H9 (cell line): ENCODE measurements around the gene KAZN. TPM values are rescaled to one million over a fixed set of nuclear protein-coding genes. Genes with fewer than 3 reads are reported as not detected.
A peak's percentile ranks its signal among the peaks of the same experiment; 100 is the strongest.

ENCODE experiments used
- DNase-seq: peaks from one replicate; pipeline ENCODE4 v3.0.0-alpha.2; 2017
- H2AFZ ChIP-seq: one replicate; pipeline ENCODE4 v1.6.1; 2013; ENCODE audit warnings: mild to moderate bottlenecking, low read length, control low read depth, moderate library complexity
- H2AK5ac ChIP-seq: 2 replicates; pipeline ENCODE4 v1.6.1; 2013; ENCODE audit warnings: low read length, control low read depth, mixed read lengths; ENCODE audit not compliant: insufficient read length
- H2BK120ac ChIP-seq: one replicate; pipeline ENCODE4 v1.6.1; 2013; ENCODE audit warnings: low read depth, mild to moderate bottlenecking, low read length, control low read depth, inconsistent platforms; ENCODE audit not compliant: poor library complexity, severe bottlenecking
- H2BK12ac ChIP-seq: 2 replicates; pipeline ENCODE4 v1.6.1; 2013; ENCODE audit warnings: low read length, control low read depth, mixed read lengths, low read depth; ENCODE audit not compliant: insufficient read length
- H2BK15ac ChIP-seq: 2 replicates; pipeline ENCODE4 v1.6.1; 2013; ENCODE audit warnings: low read depth, low read length, control low read depth
- H2BK20ac ChIP-seq: one replicate; pipeline ENCODE4 v1.6.1; 2013; ENCODE audit warnings: low read depth, mild to moderate bottlenecking, low read length, control low read depth, inconsistent platforms; ENCODE audit not compliant: poor library complexity, severe bottlenecking
- H2BK5ac ChIP-seq: 2 replicates; pipeline ENCODE4 v1.6.1; 2013; ENCODE audit warnings: low read length, control low read depth, mixed read lengths; ENCODE audit not compliant: insufficient read length
- H3K14ac ChIP-seq: 2 replicates; pipeline ENCODE4 v1.6.1; 2013; ENCODE audit warnings: low read length, control low read depth; ENCODE audit not compliant: insufficient read depth
- H3K18ac ChIP-seq: 2 replicates; pipeline ENCODE4 v1.6.1; 2013; ENCODE audit warnings: low read depth, mild to moderate bottlenecking, mixed read lengths, low read length, control low read depth; ENCODE audit not compliant: insufficient read length
- H3K23ac ChIP-seq: 2 replicates; pipeline ENCODE4 v1.6.1; 2013; ENCODE audit warnings: low read length, control low read depth, mixed read lengths, low read depth; ENCODE audit not compliant: insufficient read length
- H3K23me2 ChIP-seq: 2 replicates; pipeline ENCODE4 v1.6.1; 2013; ENCODE audit warnings: low read depth, mild to moderate bottlenecking, mixed read lengths, low read length, control low read depth; ENCODE audit not compliant: insufficient read length, poor library complexity, severe bottlenecking
- H3K27ac ChIP-seq: 2 replicates; pipeline ENCODE4 v1.5.1; 2013; ENCODE audit warnings: low read length, control low read depth, mixed read lengths, low read depth; ENCODE audit not compliant: insufficient read length
- H3K27me3 ChIP-seq: 2 replicates; pipeline ENCODE4 v1.6.1; 2013; ENCODE audit warnings: low read length, control low read depth, inconsistent platforms; ENCODE audit not compliant: insufficient read depth
- H3K4ac ChIP-seq: 2 replicates; pipeline ENCODE4 v1.6.1; 2013; ENCODE audit warnings: low read depth, mild to moderate bottlenecking, control low read depth, inconsistent platforms, low read length, moderate library complexity
- H3K4me1 ChIP-seq: 2 replicates; pipeline ENCODE4 v1.6.1; 2013; ENCODE audit warnings: low read length, control low read depth, inconsistent platforms; ENCODE audit not compliant: insufficient read depth
- H3K4me2 ChIP-seq: 2 replicates; pipeline ENCODE4 v1.6.1; 2013; ENCODE audit warnings: low read length, control low read depth, mixed read lengths; ENCODE audit not compliant: insufficient read length, insufficient read depth
- H3K56ac ChIP-seq: 2 replicates; pipeline ENCODE4 v1.6.1; 2013; ENCODE audit warnings: low read depth, mild to moderate bottlenecking, mixed read lengths, low read length, control low read depth; ENCODE audit not compliant: insufficient read length
- H3K79me1 ChIP-seq: 2 replicates; pipeline ENCODE4 v1.6.1; 2013; ENCODE audit warnings: low read depth, mild to moderate bottlenecking, moderate library complexity, low read length, control low read depth, inconsistent platforms; ENCODE audit not compliant: insufficient read depth, poor library complexity, severe bottlenecking
- H3K79me2 ChIP-seq: 2 replicates; pipeline ENCODE4 v1.6.1; 2013; ENCODE audit warnings: low read length, control low read depth, inconsistent platforms; ENCODE audit not compliant: insufficient read depth
- H3K9ac ChIP-seq: 2 replicates; pipeline ENCODE4 v1.6.1; 2013; ENCODE audit warnings: low read length, control low read depth, mixed read lengths; ENCODE audit not compliant: insufficient read length; ENCODE audit errors: extremely low read depth
- H3K9me3 ChIP-seq: one replicate; pipeline ENCODE4 v1.6.1; 2013; ENCODE audit warnings: low read depth, low read length, inconsistent platforms; ENCODE audit not compliant: control insufficient read depth
- H3T11ph ChIP-seq: one replicate; pipeline ENCODE4 v1.6.1; 2013; ENCODE audit warnings: mild to moderate bottlenecking, low read length, control low read depth, inconsistent platforms
- H4K20me1 ChIP-seq: one replicate; pipeline ENCODE4 v1.6.1; 2013; ENCODE audit not compliant: control insufficient read depth, insufficient read length, insufficient read depth
- H4K5ac ChIP-seq: 2 replicates; pipeline ENCODE4 v1.6.1; 2013; ENCODE audit warnings: low read depth, mild to moderate bottlenecking, mixed read lengths, low read length, control low read depth; ENCODE audit not compliant: insufficient read length
- H4K8ac ChIP-seq: replicated peaks from 2 replicates; pipeline ENCODE4 v1.6.1; 2013; ENCODE audit warnings: low read length, control low read depth, mixed read lengths, low read depth; ENCODE audit not compliant: insufficient read length
- H4K91ac ChIP-seq: 2 replicates; pipeline ENCODE4 v1.6.1; 2013; ENCODE audit warnings: low read depth, mild to moderate bottlenecking, moderate library complexity, mixed read lengths, low read length, control low read depth; ENCODE audit not compliant: insufficient read length
- H3K27ac Mint-ChIP-seq, 3 experiments: 2 replicates in 2 of 3; 3 replicates in 1 of 3; pipeline ENCODE4 v1.8.0; 2020 to 2021; ENCODE audit warnings: mixed read lengths in 3 of 3, mild to moderate bottlenecking in 1 of 3, moderate library complexity in 1 of 3
- H3K27me3 Mint-ChIP-seq: 2 replicates; pipeline ENCODE4 v1.8.0; 2021; ENCODE audit warnings: low read depth, mild to moderate bottlenecking, moderate library complexity, mixed read lengths
- H3K36me3 Mint-ChIP-seq, 3 experiments: 2 replicates in 2 of 3; 3 replicates in 1 of 3; pipeline ENCODE4 v1.8.0; 2020 to 2021; ENCODE audit warnings: low read depth in 3 of 3, mixed read lengths in 3 of 3; ENCODE audit not compliant: insufficient read depth in 1 of 3
- H3K4me1 Mint-ChIP-seq, 2 experiments: 2 replicates each; pipeline ENCODE4 v1.8.0; 2020; ENCODE audit warnings: mixed read lengths in 2 of 2
- H3K4me3 Mint-ChIP-seq, 2 experiments: 2 replicates in 1 of 2; 3 replicates in 1 of 2; pipeline ENCODE4 v1.8.0; 2020 to 2021; ENCODE audit warnings: mild to moderate bottlenecking in 2 of 2, mixed read lengths in 2 of 2, moderate library complexity in 1 of 2
- H3K9me3 Mint-ChIP-seq, 2 experiments: 2 replicates in 1 of 2; 3 replicates in 1 of 2; pipeline ENCODE4 v1.8.0; 2020; ENCODE audit warnings: mild to moderate bottlenecking in 2 of 2, mixed read lengths in 2 of 2, moderate library complexity in 1 of 2
- CTCF ChIP-seq: fragments of 200-600 bp; sonication (generic); conservative IDR thresholded peaks from 3 replicates; pipeline ENCODE4 v1.8.0; 2021; ENCODE audit warnings: antibody characterized with exemption, mild to moderate bottlenecking
- WGBS: extraction: QIAGEN DNeasy Blood & Tissue Kit; methylation state at CpG from one replicate; pipeline ENCODE4 v1.1.7; 2013; ENCODE audit warnings: missing lambda C conversion rate, low lambda C conversion rate, mixed read lengths; ENCODE audit not compliant: insufficient read length; ENCODE audit errors: extremely low coverage; 5-methylcytosine and 5-hydroxymethylcytosine counted together
- total RNA-seq: library from RNA; stranded (reverse); gene quantifications from 2 replicates; pipeline ENCODE4 v1.2.1, GENCODE V29; 2021

KAZN gene
- total RNA-seq, 1 experiment from 2014 or later: 7.6 TPM

- Histone ChIP-seq H3K9ac (no peak overlapping the region), H3K9me3 (no peaks in the 10 kb centered on the region), H3K27ac (no peak overlapping the region), H2BK15ac (no peak overlapping the region), H4K91ac (no peak overlapping the region), H3K14ac (no peak overlapping the region), H3K79me1 (no peaks in the 10 kb centered on the region), H4K8ac (no peak overlapping the region), H3K79me2 (no peaks in the 10 kb centered on the region), H4K20me1 (no peaks in the 10 kb centered on the region), H2BK5ac (no peak overlapping the region), H2BK120ac (no peak overlapping the region), H3K23me2 (no peaks in the 10 kb centered on the region), H2BK12ac (no peak overlapping the region), H2BK20ac (no peak overlapping the region), H3K27me3 (no peaks in the 10 kb centered on the region), H3K4me1 (0 out of 2 replicates have a peak, but pooled peaks cover 4% of the 10 kb centered on the region), H2AFZ (no peak overlapping the region), H3K4ac (no peak overlapping the region), H3T11ph (no peak overlapping the region), H3K18ac (no peak overlapping the region), H3K56ac (no peak overlapping the region), H2AK5ac (no peak overlapping the region), H4K5ac (no peak overlapping the region), H3K23ac (no peak overlapping the region), H3K4me2 (no peak overlapping the region)
- Mint-ChIP-seq H3K27ac (peak overlapping the region; percentile 42 to 79 (median 46); a peak in 2 of 7 replicates), H3K27me3 (peaks cover 4% of the 10 kb centered on the region), H3K4me3 (no peak overlapping the region), H3K4me1 (peaks cover 20 to 28% of the 10 kb centered on the region in 2 experiments), H3K9me3 (no peaks in the 10 kb centered on the region), H3K36me3 (no peaks in the 10 kb centered on the region)
- no CpG with 5 or more reads among the region's 18 CpGs for WGBS
- no peak for TF ChIP-seq CTCF
- no peak for DNase-seq
Measured at GRCh38 chr1:15020943-15021745, 422.7 kb downstream of the KAZN start.
